NOMO-1 treated with DMSO at 0.1 percent for 48 hours (cell line): Measurements from ENCODE around the gene SPATA22.
"Not testable (repeated sequence)": the region's sequence is repeated elsewhere in the genome, so short reads cannot be mapped to it uniquely, and the experiment has no call there.

Experiments
- DNase-seq: peaks from one replicate; lab custom pipeline; 2025; ENCODE audit not compliant: unreplicated experiment; lab: John Stamatoyannopoulos, UW

SPATA22 gene

GRCh38 chr17:3471599-3471998 is at the start of gene SPATA22:
Gene SPATA22, minus strand, starts transcription at chr17:3471819. Its CDS starts 2,494 bp downstream, at chr17:3469325.
- DNase-seq = no peak

- not testable (repeated sequence) for DNase-seq
These were observed 47.9 kb upstream of the SPATA22 start for GRCh38 chr17:3519472-3519871.

GRCh38 chr17:3514873-3515272 is 43.3 kb upstream of the SPATA22 start:
- no peak for DNase-seq

- DNase-seq = not testable (repeated sequence)
These were observed 42.5 kb upstream of the SPATA22 start for GRCh38 chr17:3514167-3514566.

- DNase-seq = no peak
These were observed 41.9 kb upstream of the SPATA22 start for GRCh38 chr17:3513305-3514035.

- no peak for DNase-seq
These were observed 41.0 kb upstream of the SPATA22 start for GRCh38 chr17:3512505-3513171.

- DNase-seq = no peak
These were observed 40.4 kb upstream of the SPATA22 start for GRCh38 chr17:3511852-3512504.

- no peak for DNase-seq
These were observed 38.5 kb upstream of the SPATA22 start for GRCh38 chr17:3510090-3510489.

GRCh38 chr17:3507869-3508268 is 36.2 kb upstream of the SPATA22 start:
- DNase-seq = no peak

- DNase-seq = no peak
These were observed 35.5 kb upstream of the SPATA22 start for GRCh38 chr17:3507071-3507470.

GRCh38 chr17:3506054-3506453 is 34.4 kb upstream of the SPATA22 start:
- no peak for DNase-seq

- DNase-seq = no peak
These were observed 33.4 kb upstream of the SPATA22 start for GRCh38 chr17:3505008-3505407.

GRCh38 chr17:3503285-3503684 is 31.7 kb upstream of the SPATA22 start:
- DNase-seq = no peak

GRCh38 chr17:3502466-3502865 is 30.8 kb upstream of the SPATA22 start:
- DNase-seq = no peak

- no peak for DNase-seq
These were observed 29.7 kb upstream of the SPATA22 start for GRCh38 chr17:3501344-3501743.

- no peak for DNase-seq
These were observed 25.5 kb upstream of the SPATA22 start for GRCh38 chr17:3497101-3497500.

- no peak for DNase-seq
These were observed 14.0 kb upstream of the SPATA22 start for GRCh38 chr17:3485481-3486068.

- DNase-seq = no peak
These were observed 11.2 kb upstream of the SPATA22 start for GRCh38 chr17:3482852-3483251.

- DNase-seq = no peak
These were observed 8.4 kb upstream of the SPATA22 start for GRCh38 chr17:3479988-3480387.

GRCh38 chr17:3475812-3476610 is 4.4 kb upstream of the SPATA22 start, which contains the start of gene ASPA:
Gene ASPA, plus strand, starts transcription at chr17:3475997. Its CDS starts 163 bp downstream, at chr17:3476160.
- DNase-seq = no peak

GRCh38 chr17:3475251-3475685 is 3.6 kb upstream of the SPATA22 start:
- no peak for DNase-seq
